GM10248 (cell line): Measurements from ENCODE around the gene TGM6.

Experiments used
- CTCF ChIA-PET: fragments of 300-600 bp; sonication (Branson Sonifier 250); formaldehyde crosslinking; extraction: SDS; loops from one replicate; lab custom pipeline; 2021; ENCODE audit warnings: antibody characterized with exemption; lab: Yijun Ruan, JAX
- POLR2A ChIA-PET: fragments of 350-650 bp; sonication (Branson Sonifier 250); formaldehyde crosslinking; extraction: SDS; loops from one replicate; lab custom pipeline; 2020; ENCODE audit warnings: antibody characterized with exemption; lab: Yijun Ruan, JAX
- DNase-seq: peaks from one replicate; pipeline ENCODE4 v3.0.0; 2012; ENCODE audit errors: extremely low spot score
- CTCF ChIP-seq: IDR thresholded peaks from 2 replicates; pipeline ENCODE4 v1.5.1; 2012; ENCODE audit warnings: mild to moderate bottlenecking, low read depth; ENCODE audit errors: extremely low read depth, missing control alignments, control extremely low read depth

The TGM6 gene

DNA sequence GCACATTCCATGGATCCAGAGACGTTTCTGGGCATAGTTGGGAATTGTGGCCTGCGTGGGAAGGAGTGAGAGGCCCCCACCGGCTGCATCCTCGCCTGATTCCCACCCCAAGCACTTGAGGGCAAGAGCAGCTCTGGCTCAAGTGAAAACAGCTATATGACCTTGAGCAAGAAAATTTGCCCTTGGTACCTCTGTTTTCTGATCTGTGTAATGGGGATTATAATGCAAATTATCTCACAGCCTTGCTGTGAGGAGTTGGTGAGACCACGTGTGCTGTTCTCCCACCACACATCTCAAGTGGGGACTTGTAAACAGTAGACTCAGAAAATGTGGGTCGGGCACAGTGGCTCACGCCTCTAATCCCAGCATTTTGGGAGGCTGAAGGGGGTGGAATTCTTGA is 602 bp downstream of the TGM6 start:
- no peak for DNase-seq
- ChIA-PET CTCF (interaction anchor here (1.2 to 2.5 kb wide), 2 partner anchors 13 to 71 kb away, joined by 5 to 11 read pairs; no protein-coding TSS in a partner anchor), POLR2A (no interaction called here)
- TF ChIP-seq CTCF = no peak

DNA sequence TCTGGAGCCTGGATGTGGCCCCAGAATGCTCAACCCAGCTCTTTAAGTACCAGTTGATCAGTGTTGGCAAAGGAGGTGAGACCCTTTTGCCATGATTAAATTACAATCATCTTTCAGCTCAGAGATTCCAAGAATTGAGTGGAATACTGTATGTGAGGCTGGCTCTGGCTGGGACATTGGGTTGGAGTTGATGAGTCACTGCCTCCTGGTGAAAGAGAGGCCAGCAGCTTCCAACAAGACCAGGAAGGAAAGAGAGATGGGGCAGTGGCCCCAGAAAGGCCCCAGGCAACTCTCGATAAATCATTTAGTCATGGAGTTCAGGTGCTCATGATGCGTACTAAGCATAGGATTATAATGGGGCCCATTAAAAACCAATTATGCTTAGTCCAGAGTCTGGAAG is 2.1 kb downstream of the TGM6 start:
- ChIA-PET CTCF (interaction anchor here (0.8 to 2.5 kb wide), 2 partner anchors 12 to 16 kb away, joined by 3 to 11 read pairs; no protein-coding TSS in a partner anchor), POLR2A (no interaction called here)

DNA sequence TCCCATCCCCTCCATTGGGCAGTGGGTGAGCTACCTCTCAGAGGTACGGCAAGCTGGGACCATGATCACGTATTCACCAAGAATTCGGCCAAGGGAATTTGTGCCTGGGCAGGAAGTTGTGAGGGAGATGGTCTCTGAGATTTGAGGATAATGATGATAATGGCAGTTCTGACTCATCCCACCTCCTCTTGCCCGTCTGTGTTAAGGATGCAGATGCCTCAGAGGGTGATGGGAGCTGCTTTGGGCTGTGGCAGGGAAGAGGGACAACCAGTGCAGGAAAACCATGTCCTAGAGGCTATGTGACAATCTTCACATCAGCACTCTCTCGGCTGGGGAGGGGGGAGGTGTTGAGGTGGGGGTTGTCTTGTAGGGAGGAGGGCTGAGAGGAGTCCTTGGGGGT is 4.3 kb downstream of the TGM6 start:
- POLR2A ChIA-PET = no interaction called here
- TF ChIP-seq CTCF = no peak
- CTCF ChIA-PET = interaction anchor here (0.6 to 0.9 kb wide), 4 partner anchors 11 to 137 kb away, joined by 3 to 4 read pairs (median 3); no protein-coding TSS in a partner anchor
- no peak for DNase-seq

More for the DNA sequence above, 2.1 kb downstream of the TGM6 start:
- TF ChIP-seq CTCF = no peak
- DNase-seq = no peak

GRCh38 chr20:2385496-2385895 is 4.8 kb downstream of the TGM6 start:
- POLR2A ChIA-PET = no interaction called here
- CTCF ChIA-PET = interaction anchor here (2.4 kb wide), 1 partner anchor 11 kb away, joined by 17 read pairs; no protein-coding TSS in a partner anchor
- DNase-seq = no peak
- no peak for TF ChIP-seq CTCF

DNA sequence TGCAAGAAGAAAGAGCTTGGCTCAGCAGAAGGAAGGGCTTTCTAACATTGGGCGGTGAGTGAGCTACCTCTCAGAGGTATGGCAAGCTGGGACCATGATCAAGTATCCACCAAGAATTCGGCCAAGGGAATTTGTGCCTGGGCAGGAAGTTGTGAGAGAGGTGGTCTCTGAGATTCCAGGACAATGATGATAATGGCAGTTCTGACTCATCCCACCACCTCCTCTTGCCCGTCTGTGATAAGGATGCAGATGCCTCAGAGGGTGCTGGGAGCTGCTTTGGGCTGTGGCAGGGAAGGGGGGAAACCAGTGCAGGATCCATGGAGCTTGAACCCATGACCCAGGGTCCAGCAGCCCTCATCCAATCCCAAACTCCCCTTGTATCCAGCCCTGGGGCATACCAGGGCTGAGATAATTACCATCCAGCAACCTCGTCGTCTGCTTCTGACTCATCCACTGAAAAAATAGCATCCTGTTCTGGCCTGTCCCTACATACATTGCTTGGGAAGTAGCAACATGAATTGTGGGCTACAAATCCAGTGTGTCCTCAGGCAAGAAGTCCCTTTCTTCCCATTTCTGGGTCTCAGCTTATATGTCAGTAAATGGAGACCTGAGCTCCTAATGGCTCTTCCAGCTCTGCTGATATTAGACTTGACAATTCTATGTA is 5.9 kb downstream of the TGM6 start:
- ChIA-PET POLR2A (interaction anchor here (0.5 to 0.6 kb wide), 2 partner anchors 43 to 74 kb away, joined by 3 read pairs; no protein-coding TSS in a partner anchor), CTCF (interaction anchor here (0.6 to 3.1 kb wide), 34 partner anchors 9 to 401 kb away, joined by 3 to 29 read pairs (median 4); partner anchors contain the start of gene SNRPB)
- TF ChIP-seq CTCF = no peak
- DNase-seq = no peak

GRCh38 chr20:2387180-2387577 is 6.5 kb downstream of the TGM6 start:
- ChIA-PET CTCF (interaction anchor here (0.7 to 3.1 kb wide), 35 partner anchors 9 to 401 kb away, joined by 3 to 29 read pairs (median 4); partner anchors contain the start of gene SNRPB), POLR2A (interaction anchor here (0.5 to 0.6 kb wide), 2 partner anchors 44 to 75 kb away, joined by 3 read pairs; no protein-coding TSS in a partner anchor)
- peak; percentile 40 for TF ChIP-seq CTCF
- peak; percentile 60 for DNase-seq
